NT2/D1 (cell line): ENCODE data around the gene MBNL2.

Source experiments
- SUZ12 ChIP-seq: IDR thresholded peaks from 2 replicates; pipeline ENCODE4 v1.6.1; 2011; ENCODE audit not compliant: insufficient read length, insufficient read depth; ENCODE audit errors: extremely low read depth
- YY1 ChIP-seq: IDR thresholded peaks from 2 replicates; pipeline ENCODE4 v1.6.1; 2011; ENCODE audit not compliant: insufficient read length, insufficient read depth
- ZNF274 ChIP-seq: IDR thresholded peaks from 2 replicates; pipeline ENCODE4 v1.6.1; 2011; ENCODE audit warnings: mild to moderate bottlenecking, low read depth, low read length

GRCh38 chr13:97238432-97238831, 16.3 kb downstream of the MBNL2 start:
- no peak for TF ChIP-seq ZNF274
- TF ChIP-seq YY1: no peak
- TF ChIP-seq SUZ12: no peak
